Measurements from ENCODE around the gene CD300E. TPM values are rescaled to one million over a fixed set of nuclear protein-coding genes. Genes with fewer than 3 reads are reported as not detected.
"Not testable (repeated sequence)": the region's sequence is repeated elsewhere in the genome, so short reads cannot be mapped to it uniquely, and the experiment has no call there.

The CD300E gene
- total and polyA plus RNA-seq, 2 donors (not counting 1 experiment from before 2014, with no cell fraction given) = not detected

DNA sequence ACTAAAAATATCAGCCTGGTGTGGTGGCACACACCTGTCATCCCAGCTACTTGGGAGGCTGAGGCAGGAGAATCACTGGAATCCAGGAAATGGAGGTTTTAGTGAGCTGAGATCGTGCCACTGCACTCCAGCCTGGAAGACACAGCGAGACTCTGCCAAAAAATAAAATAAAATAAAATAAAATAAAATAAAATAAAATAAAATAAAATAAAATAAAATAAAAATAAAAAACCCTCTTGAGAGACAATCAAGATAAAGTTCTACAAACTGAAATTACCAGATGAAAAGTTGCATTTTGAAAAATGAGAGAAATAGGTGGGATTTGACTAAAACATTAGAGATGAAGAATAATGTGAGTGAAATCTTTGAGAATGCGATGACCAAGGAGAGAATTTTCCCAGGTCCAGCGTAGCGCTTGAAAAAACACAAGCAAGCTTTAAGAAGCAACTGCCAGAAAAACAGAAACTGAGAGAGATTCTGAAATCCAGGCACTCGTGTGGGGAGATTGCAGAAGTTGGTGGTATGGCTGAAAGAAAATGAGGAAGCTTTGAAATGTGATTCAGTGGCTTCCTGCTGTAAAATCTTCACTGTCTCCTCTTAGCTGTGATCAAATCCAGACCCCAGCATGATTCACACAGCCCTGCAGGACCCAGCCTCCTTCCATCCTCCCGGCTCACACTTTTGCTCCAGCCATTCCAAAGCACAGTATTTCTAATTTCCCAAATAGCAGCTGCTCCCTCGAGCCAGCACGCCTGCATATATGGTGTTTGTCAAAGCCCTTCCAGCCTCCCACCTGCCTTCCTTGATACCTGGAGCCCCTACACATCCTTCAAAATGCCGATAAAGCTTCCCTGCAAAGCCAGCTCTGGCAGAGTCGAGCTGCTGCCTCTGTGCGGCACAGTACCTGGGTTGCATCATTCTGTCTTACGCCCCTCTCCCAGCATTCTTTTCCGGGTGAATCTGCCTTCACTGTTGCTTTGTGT, 8.2 kb upstream of the CD300E start:
- H3K4me3 ChIP-seq (replicated peaks in 1 of 4; ENCODE audit: control extremely low read depth in 1 of 4, insufficient read depth in 1 of 4, low read depth in 3 of 4, low read length in 4 of 4) = no peak overlapping the region
- H3K4me1 ChIP-seq (ENCODE audit: control insufficient read depth, extremely low read depth, insufficient read depth, low read length) = no peaks in the 10 kb centered on the region
- no peak overlapping the region for H3K4me2 ChIP-seq (ENCODE audit: extremely low read depth, insufficient read depth, low read length)
- H3K9me3 ChIP-seq (ENCODE audit: control insufficient read depth, insufficient read depth, low read depth, low read length) = no peaks in the 10 kb centered on the region
- no peak overlapping the region for H3K9ac ChIP-seq (ENCODE audit: insufficient read depth, low read length)
- H3K79me2 ChIP-seq (ENCODE audit: control insufficient read depth, insufficient read depth, low read length) = no peaks in the 10 kb centered on the region
- H3K27ac ChIP-seq (ENCODE audit: insufficient read depth, low read length) = no peak overlapping the region
- H2AFZ ChIP-seq (ENCODE audit: low read length) = no peak overlapping the region
- H4K20me1 ChIP-seq (ENCODE audit: control insufficient read depth, extremely low read depth, insufficient read depth, low read length) = no peaks in the 10 kb centered on the region
- no peaks in the 10 kb centered on the region for H3K36me3 ChIP-seq (ENCODE audit: control insufficient read depth, insufficient read depth, low read length)
- no peaks in the 10 kb centered on the region for H3K27me3 ChIP-seq (ENCODE audit: control insufficient read depth, insufficient read depth, low read length)
- TF ChIP-seq, protein P1, sequence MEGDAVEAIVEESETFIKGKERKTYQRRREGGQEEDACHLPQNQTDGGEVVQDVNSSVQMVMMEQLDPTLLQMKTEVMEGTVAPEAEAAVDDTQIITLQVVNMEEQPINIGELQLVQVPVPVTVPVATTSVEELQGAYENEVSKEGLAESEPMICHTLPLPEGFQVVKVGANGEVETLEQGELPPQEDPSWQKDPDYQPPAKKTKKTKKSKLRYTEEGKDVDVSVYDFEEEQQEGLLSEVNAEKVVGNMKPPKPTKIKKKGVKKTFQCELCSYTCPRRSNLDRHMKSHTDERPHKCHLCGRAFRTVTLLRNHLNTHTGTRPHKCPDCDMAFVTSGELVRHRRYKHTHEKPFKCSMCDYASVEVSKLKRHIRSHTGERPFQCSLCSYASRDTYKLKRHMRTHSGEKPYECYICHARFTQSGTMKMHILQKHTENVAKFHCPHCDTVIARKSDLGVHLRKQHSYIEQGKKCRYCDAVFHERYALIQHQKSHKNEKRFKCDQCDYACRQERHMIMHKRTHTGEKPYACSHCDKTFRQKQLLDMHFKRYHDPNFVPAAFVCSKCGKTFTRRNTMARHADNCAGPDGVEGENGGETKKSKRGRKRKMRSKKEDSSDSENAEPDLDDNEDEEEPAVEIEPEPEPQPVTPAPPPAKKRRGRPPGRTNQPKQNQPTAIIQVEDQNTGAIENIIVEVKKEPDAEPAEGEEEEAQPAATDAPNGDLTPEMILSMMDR (conservative IDR thresholded peaks at IDR 0.05 in 1 of 2, IDR thresholded peaks at IDR 0.05 in 1 of 2; ENCODE audit: low read depth in 1 of 2, low read length in 2 of 2) = no peak
- no peak for TF ChIP-seq EZH2 (IDR thresholded peaks at IDR 0.05; ENCODE audit: low read length, missing control alignments)
- DNase-seq (ENCODE audit: low read depth in 2 of 2) = no peak

DNA sequence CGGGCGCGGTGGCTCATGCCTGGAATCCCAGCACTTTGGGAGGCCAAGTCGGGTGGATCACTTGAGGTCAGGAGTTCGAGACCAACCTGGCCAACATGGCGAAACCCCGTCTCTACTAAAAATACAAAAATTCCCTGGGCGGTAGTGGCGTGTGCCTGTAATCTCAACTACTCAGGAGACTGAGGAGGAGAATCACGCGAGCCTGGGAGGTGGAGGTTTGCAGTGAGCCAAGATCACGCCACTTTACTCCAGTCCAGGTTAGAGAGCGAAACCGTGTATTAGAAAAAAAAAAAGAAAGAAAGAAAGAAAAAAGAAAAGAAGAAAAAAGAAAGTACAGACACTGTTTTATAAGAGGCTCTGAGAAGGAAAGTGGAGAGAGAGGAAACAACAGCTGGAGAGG, 6.7 kb upstream of the CD300E start:
- not testable (repeated sequence) for H3K36me3 ChIP-seq (ENCODE audit: control insufficient read depth, insufficient read depth, low read length); H2AFZ ChIP-seq (ENCODE audit: low read length); H3K9ac ChIP-seq (ENCODE audit: insufficient read depth, low read length); H3K9me3 ChIP-seq (ENCODE audit: control insufficient read depth, insufficient read depth, low read depth, low read length); H3K4me2 ChIP-seq (ENCODE audit: extremely low read depth, insufficient read depth, low read length); H3K4me3 ChIP-seq (replicated peaks in 1 of 4; ENCODE audit: control extremely low read depth in 1 of 4, insufficient read depth in 1 of 4, low read depth in 3 of 4, low read length in 4 of 4); DNase-seq (ENCODE audit: low read depth in 2 of 2); H3K79me2 ChIP-seq (ENCODE audit: control insufficient read depth, insufficient read depth, low read length); H3K27ac ChIP-seq (ENCODE audit: insufficient read depth, low read length); H3K27me3 ChIP-seq (ENCODE audit: control insufficient read depth, insufficient read depth, low read length); H3K4me1 ChIP-seq (ENCODE audit: control insufficient read depth, extremely low read depth, insufficient read depth, low read length); H4K20me1 ChIP-seq (ENCODE audit: control insufficient read depth, extremely low read depth, insufficient read depth, low read length)

DNA sequence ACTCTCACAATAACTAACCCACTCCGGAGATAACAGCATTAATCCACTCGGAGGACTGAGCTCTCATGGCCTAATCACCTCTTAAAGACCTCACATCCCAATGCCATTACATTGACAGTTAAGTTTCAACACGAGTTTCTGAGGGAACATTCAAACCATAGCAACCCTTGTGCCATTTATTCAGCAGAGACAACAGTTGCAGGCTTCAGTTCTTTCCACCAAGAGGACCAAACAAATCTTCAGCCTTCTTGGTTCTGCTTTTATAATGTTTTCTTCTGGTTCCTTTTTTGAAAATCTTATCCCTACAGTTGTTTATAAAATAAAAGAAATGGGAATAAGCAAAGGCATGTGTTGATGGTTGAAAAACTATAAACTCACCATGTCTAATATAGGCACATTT, 2.1 kb upstream of the CD300E start:
- Histone ChIP-seq H4K20me1 (ENCODE audit: control insufficient read depth, extremely low read depth, insufficient read depth, low read length) (no peaks in the 10 kb centered on the region), H3K4me3 (replicated peaks in 1 of 4; ENCODE audit: control extremely low read depth in 1 of 4, insufficient read depth in 1 of 4, low read depth in 3 of 4, low read length in 4 of 4) (no peak overlapping the region), H3K9ac (ENCODE audit: insufficient read depth, low read length) (no peak overlapping the region), H2AFZ (ENCODE audit: low read length) (no peak overlapping the region), H3K9me3 (ENCODE audit: control insufficient read depth, insufficient read depth, low read depth, low read length) (no peaks in the 10 kb centered on the region), H3K79me2 (ENCODE audit: control insufficient read depth, insufficient read depth, low read length) (no peaks in the 10 kb centered on the region), H3K4me1 (ENCODE audit: control insufficient read depth, extremely low read depth, insufficient read depth, low read length) (no peaks in the 10 kb centered on the region), H3K27ac (ENCODE audit: insufficient read depth, low read length) (no peak overlapping the region), H3K4me2 (ENCODE audit: extremely low read depth, insufficient read depth, low read length) (no peak overlapping the region), H3K27me3 (ENCODE audit: control insufficient read depth, insufficient read depth, low read length) (no peaks in the 10 kb centered on the region), H3K36me3 (ENCODE audit: control insufficient read depth, insufficient read depth, low read length) (no peaks in the 10 kb centered on the region)
- TF ChIP-seq, protein P1 (conservative IDR thresholded peaks at IDR 0.05 in 1 of 2, IDR thresholded peaks at IDR 0.05 in 1 of 2; ENCODE audit: low read depth in 1 of 2, low read length in 2 of 2) = no peak
- TF ChIP-seq EZH2 (IDR thresholded peaks at IDR 0.05; ENCODE audit: low read length, missing control alignments) = no peak
- DNase-seq (ENCODE audit: low read depth in 2 of 2) = no peak

Data from fibroblast of lung (primary cell).